ENCODE results near the gene WDR36.

GRCh38 chr5:111116550-111116949 is 24.4 kb downstream of the WDR36 start:
- TF ChIP-seq POLR2AphosphoS5 (IDR thresholded peaks at IDR 0.05): no peak
- TF ChIP-seq, protein P1, sequence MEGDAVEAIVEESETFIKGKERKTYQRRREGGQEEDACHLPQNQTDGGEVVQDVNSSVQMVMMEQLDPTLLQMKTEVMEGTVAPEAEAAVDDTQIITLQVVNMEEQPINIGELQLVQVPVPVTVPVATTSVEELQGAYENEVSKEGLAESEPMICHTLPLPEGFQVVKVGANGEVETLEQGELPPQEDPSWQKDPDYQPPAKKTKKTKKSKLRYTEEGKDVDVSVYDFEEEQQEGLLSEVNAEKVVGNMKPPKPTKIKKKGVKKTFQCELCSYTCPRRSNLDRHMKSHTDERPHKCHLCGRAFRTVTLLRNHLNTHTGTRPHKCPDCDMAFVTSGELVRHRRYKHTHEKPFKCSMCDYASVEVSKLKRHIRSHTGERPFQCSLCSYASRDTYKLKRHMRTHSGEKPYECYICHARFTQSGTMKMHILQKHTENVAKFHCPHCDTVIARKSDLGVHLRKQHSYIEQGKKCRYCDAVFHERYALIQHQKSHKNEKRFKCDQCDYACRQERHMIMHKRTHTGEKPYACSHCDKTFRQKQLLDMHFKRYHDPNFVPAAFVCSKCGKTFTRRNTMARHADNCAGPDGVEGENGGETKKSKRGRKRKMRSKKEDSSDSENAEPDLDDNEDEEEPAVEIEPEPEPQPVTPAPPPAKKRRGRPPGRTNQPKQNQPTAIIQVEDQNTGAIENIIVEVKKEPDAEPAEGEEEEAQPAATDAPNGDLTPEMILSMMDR (IDR thresholded peaks at IDR 0.05): no peak

Data from prostate gland (tissue), 2 donors.